HUES64 (cell line): Measurements from ENCODE around the gene RHOV.

Experiments used
- H3K27ac ChIP-seq: 2 replicates; pipeline ENCODE4 v1.7.0; 2013; ENCODE audit warnings: low read depth, low read length, inconsistent platforms
- H3K27me3 ChIP-seq: 2 replicates; pipeline ENCODE4 v1.6.1; 2013; ENCODE audit warnings: mild to moderate bottlenecking, low read length; ENCODE audit not compliant: insufficient read depth
- H3K36me3 ChIP-seq: 2 replicates; pipeline ENCODE4 v1.6.1; 2013; ENCODE audit warnings: mild to moderate bottlenecking, low read length; ENCODE audit not compliant: insufficient read depth
- H3K4me1 ChIP-seq: 2 replicates; pipeline ENCODE4 v1.6.1; 2013; ENCODE audit warnings: mild to moderate bottlenecking, low read length, moderate library complexity; ENCODE audit not compliant: insufficient read depth
- H3K4me3 ChIP-seq: 2 replicates; pipeline ENCODE4 v1.5.1; 2013; ENCODE audit warnings: mild to moderate bottlenecking, low read length, moderate library complexity
- H3K9ac ChIP-seq: 2 replicates; pipeline ENCODE4 v1.6.1; 2013; ENCODE audit warnings: mild to moderate bottlenecking, low read depth, low read length
- H3K9me3 ChIP-seq: 2 replicates; pipeline ENCODE4 v1.6.1; 2013; ENCODE audit warnings: low read depth, low read length; ENCODE audit not compliant: insufficient read depth
- WGBS: fragments of 150-250, 120-280 bp; methylation state at CpG from one replicate; pipeline ENCODE4 v1.1.7; 2013; ENCODE audit warnings: missing lambda C conversion rate; 5-methylcytosine and 5-hydroxymethylcytosine counted together

RHOV gene

DNA sequence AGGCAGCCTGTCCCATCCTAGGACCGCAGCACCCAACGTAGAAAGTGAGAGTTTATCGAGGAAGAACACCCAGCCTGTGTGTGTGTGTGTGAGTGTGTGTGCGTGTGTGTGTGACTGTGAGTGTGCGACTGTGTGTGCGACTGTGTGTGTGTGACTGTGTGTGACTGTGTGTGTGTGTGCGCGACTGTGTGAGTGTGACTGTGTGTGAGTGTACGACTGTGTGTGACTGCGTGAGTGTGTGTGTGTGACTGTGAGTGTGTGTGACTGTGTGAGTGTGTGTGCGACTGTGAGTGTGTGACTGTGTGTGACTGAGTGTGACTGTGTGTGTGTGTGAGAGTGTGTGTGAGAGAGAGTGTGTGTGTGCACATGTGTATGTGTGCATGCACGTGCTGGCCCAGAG is 40.0 kb upstream of the RHOV start:
- H3K27me3 ChIP-seq: peaks cover 15% of the 10 kb centered on the region; the same call in 1 of the 2 replicates
- peaks cover 21% of the 10 kb centered on the region for H3K4me1 ChIP-seq
- no peak overlapping the region for H3K27ac ChIP-seq
- no peak overlapping the region for H3K4me3 ChIP-seq
- 95% methylated on average over 12 of the region's 12 CpGs for WGBS
- H3K9ac ChIP-seq: no peak overlapping the region
- no peaks in the 10 kb centered on the region for H3K9me3 ChIP-seq
- H3K36me3 ChIP-seq: no peaks in the 10 kb centered on the region

DNA sequence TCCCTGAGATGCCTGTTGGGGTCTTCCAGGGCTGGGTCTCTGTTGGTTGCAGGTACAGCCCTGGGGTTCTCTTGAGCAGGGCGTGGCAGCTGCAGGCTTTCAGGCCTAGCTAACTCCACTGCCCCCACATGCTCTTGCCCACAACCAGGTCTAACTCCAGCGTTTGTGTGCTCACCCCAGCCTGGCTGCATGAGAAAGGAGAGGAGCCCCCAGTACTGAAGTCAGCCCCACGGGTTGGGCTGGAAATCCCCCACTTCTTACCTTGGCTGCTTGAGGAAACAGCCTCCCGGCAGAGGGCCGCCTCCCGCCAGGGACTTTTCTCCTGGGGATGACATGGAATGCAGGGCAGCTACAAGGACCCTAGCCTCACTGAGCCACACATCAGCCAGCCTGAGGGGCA is 38.4 kb upstream of the RHOV start:
- H3K4me1 ChIP-seq: peaks cover 21% of the 10 kb centered on the region

DNA sequence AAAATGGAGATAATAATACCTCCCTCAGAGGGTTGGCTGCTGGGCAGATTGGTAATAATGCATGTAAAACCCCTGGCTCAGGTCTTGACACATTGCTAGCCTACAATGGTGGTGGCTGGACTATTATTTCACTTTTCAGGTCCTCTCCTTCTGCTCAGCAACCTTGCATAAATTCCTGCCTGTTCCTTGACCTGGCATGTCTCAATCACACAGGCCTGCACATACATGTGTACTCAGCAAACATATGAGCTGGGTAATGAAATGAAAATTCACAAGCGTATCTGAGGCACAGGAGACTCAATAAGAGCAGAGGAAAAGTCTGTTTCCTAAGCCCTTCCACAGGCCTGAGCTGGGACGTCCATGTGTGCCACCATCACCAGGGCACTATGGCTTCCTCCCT is 37.7 kb upstream of the RHOV start:
- H3K4me3 ChIP-seq: no peak overlapping the region
- no peak overlapping the region for H3K9ac ChIP-seq
- WGBS: 85% methylated on average over 2 of the region's 2 CpGs
- H3K9me3 ChIP-seq: no peaks in the 10 kb centered on the region
- no peaks in the 10 kb centered on the region for H3K36me3 ChIP-seq
- no peaks in the 10 kb centered on the region for H3K27me3 ChIP-seq
- H3K4me1 ChIP-seq: peaks cover 21% of the 10 kb centered on the region
- no peak overlapping the region for H3K27ac ChIP-seq

More for the DNA sequence above, 38.4 kb upstream of the RHOV start:
- no peak overlapping the region for H3K9ac ChIP-seq
- H3K36me3 ChIP-seq: no peaks in the 10 kb centered on the region
- H3K27ac ChIP-seq: no peak overlapping the region
- H3K9me3 ChIP-seq: no peaks in the 10 kb centered on the region
- H3K4me3 ChIP-seq: no peak overlapping the region
- 81% methylated on average over 6 of the region's 6 CpGs for WGBS
- H3K27me3 ChIP-seq: peaks cover under 1% of the 10 kb centered on the region; the same call in 1 of the 2 replicates

DNA sequence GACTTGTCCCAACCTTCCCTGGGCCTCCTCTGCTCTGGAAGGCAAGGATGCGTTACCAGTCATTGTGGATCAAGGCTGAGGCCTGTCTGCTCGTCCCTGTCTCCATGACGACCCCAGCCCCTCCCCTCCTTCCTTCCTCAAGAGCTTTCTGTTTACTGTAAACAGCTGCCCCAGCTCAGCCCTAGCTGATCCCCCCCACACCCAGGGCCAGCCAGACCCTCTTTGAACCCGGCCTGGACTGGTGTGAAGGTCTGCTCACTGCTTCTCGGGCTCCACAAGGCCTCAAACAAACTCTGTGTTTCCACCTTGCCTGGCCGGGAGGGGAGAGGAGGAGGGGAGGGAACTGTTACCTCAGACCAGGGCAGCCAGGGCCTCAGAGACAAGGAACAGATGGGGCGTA is 37.1 kb upstream of the RHOV start:
- Histone ChIP-seq H3K9ac (no peak overlapping the region), H3K4me3 (no peak overlapping the region), H3K27ac (no peak overlapping the region), H3K9me3 (no peaks in the 10 kb centered on the region), H3K27me3 (no peaks in the 10 kb centered on the region), H3K4me1 (peaks cover 21% of the 10 kb centered on the region), H3K36me3 (no peaks in the 10 kb centered on the region)
- 40% methylated on average over 7 of the region's 7 CpGs for WGBS

DNA sequence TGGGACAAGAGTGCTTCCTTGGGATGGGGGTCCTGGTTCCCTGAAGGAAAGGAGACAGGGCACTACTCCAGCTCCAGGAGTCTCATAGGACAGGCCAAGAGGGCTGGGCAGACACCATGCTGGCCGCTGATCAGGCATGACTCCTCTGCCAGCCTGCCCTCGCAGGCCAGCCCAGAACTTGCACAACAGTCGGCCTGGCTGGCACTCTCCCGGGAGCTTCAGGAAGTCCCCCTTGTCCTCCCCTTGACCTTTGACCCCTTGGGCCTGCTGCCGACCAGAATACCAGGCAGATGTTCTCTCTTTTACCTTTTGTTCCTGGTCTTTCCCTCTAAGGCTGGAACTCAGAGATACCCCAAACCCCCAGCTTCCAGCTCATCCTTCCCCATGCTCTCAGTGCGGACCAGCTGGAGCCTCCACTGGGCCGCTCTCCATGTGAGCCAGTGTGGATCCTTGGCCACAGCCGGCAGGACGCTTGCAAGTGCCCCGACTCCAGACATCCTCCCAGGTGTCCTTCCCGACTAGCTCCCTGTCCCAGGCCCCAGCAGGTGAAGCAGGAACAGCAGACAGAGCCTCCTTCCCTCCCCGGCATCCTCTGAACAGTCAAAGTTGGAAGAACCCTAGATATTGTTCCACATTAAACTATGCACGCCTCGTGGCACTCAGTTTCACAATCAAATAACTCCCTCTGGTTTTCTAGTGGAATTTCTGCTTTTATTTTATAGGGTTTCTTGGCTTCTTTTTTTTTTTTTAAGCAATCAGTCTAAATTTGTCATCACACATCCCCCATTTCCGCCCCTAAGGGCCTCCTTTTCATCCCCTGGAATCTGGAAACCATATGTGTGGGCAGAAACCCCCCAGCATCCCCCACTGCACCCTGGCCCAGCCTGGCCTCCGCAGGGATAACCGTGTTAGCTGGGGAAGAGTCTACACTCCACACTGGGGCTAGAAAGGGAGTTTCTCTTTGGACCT is 35.9 kb upstream of the RHOV start:
- WGBS: 86% methylated on average over 17 of the region's 17 CpGs
- Histone ChIP-seq H3K9ac (no peak overlapping the region), H3K27ac (no peak overlapping the region)

DNA sequence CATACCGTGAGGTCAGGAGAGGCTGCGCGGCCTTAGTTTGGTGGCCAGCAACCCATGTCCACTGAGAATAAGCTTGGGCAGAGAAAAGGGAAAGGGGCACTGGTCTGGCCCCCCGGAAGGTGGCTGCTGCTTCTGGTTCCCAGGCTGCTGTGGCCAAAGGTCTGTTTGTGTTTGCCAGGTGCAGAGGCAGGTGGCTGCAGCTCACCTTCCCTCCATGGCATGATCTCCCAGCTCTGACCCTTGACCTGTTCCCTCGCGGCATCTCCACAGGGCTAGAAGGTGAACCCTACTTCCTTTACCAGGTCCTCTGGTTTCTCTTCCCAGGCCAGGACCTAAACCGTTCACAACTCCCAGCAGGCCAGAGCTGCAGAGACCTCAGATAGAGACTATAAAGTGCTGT is 34.1 kb upstream of the RHOV start:
- Histone ChIP-seq H3K27me3 (no peaks in the 10 kb centered on the region), H3K4me3 (no peak overlapping the region), H3K36me3 (peaks cover 19% of the 10 kb centered on the region), H3K27ac (no peak overlapping the region), H3K4me1 (peaks cover 20% of the 10 kb centered on the region), H3K9ac (no peak overlapping the region), H3K9me3 (no peaks in the 10 kb centered on the region)
- WGBS: 91% methylated on average over 7 of the region's 7 CpGs

More for the DNA sequence above, 35.9 kb upstream of the RHOV start:
- Histone ChIP-seq H3K9me3 (no peaks in the 10 kb centered on the region), H3K27me3 (no peaks in the 10 kb centered on the region), H3K36me3 (peaks cover 6% of the 10 kb centered on the region), H3K4me3 (no peak overlapping the region), H3K4me1 (peaks cover 23% of the 10 kb centered on the region)

DNA sequence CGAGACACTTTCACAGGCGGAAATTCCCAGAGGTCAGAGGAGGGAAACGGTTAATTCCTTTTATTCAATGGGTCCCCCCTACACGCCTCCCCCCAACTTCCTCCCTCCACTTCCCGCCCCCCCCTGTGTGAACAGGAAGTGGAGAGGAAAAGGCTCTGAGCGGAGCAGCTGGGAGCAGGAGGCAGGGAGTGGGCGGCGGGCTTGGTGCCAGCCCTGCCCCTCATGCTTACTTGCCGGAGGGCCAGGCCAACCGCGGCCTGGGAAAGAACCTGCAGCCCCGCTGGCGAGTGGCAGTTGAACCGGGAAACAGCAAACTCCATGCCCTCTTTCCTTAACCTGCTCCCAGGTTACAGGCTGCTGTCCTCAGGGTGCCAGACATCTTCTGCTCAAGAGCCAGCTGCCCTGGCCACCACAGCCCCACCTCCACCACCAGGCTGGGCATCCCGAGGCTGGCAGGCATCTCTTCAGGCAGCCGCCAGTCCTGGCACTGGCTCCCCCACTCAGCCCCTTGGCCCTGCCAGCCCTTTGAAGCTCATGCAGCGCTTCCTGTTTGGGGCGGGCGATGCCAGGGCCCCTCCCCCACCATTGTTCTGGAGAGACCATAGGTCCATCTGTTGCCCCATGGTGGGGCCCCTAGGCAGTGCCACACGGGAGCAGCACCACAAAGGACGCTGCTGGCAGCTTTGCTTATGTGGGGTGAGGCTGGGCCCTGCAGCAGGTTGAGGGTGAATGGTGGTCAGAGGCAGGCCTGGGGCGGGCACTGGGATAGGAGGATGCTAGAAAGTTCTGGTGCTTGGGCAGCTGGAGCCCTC is 33.2 kb upstream of the RHOV start:
- H3K9me3 ChIP-seq: no peaks in the 10 kb centered on the region
- H3K27ac ChIP-seq: no peak overlapping the region
- no peaks in the 10 kb centered on the region for H3K27me3 ChIP-seq
- H3K36me3 ChIP-seq: peaks cover 28% of the 10 kb centered on the region
- H3K9ac ChIP-seq: no peak overlapping the region
- H3K4me3 ChIP-seq: peak overlapping the region; percentile 57
- 67% methylated on average over 18 of the region's 22 CpGs for WGBS
- peaks cover 20% of the 10 kb centered on the region for H3K4me1 ChIP-seq

DNA sequence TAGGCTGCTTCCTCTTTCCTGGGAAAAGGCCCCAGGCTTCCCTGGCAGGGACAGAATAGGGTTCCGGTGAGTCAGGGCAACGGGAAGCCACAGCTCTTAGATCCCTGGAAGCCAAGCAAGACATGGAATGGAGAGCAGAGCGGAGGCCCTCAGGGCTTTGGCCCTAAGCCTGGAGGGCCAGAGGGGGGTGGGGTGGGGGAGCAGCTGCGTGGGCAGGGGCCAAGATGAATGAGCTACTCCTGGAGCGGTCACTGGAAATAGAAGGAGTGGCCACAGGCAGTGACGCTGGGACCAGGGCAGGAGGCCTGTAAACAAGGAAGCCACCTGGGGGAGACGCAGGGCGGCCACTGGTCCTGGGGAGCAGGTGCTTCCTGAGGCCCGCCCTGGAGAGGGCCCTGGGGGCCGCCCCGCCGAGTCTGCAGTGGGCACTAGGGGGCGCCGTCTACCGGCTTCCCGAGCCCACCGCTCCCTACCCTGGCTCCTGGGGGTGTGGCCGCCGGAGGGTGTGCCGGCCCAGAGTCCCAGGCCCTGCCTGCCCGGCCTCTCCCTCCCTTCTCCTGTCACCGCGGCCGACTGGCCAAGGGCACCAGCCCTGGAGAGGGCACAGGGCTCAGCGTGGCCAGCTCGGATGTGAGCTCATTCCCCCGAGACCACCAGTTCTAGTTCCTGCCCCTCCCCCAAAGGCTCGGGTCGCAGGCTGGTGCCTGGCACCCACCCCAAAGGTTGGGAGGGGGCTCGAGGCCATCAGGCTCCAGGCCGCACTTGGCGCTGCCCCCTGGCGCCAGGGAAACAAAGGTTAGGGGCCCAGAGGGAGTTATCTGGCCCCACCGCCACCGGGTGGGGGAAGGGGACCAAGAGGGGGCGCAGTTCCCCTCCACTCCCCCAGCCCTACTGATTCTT is 32.3 kb upstream of the RHOV start:
- Histone ChIP-seq H3K27me3 (no peaks in the 10 kb centered on the region), H3K4me3 (peak overlapping the region; percentile 57), H3K27ac (peak overlapping the region; percentile 25; the same call in 1 of the 2 replicates), H3K4me1 (peaks cover 17% of the 10 kb centered on the region), H3K9ac (no peak overlapping the region), H3K9me3 (no peaks in the 10 kb centered on the region), H3K36me3 (peaks cover 32% of the 10 kb centered on the region)
- WGBS: 8% methylated on average over 36 of the region's 36 CpGs

DNA sequence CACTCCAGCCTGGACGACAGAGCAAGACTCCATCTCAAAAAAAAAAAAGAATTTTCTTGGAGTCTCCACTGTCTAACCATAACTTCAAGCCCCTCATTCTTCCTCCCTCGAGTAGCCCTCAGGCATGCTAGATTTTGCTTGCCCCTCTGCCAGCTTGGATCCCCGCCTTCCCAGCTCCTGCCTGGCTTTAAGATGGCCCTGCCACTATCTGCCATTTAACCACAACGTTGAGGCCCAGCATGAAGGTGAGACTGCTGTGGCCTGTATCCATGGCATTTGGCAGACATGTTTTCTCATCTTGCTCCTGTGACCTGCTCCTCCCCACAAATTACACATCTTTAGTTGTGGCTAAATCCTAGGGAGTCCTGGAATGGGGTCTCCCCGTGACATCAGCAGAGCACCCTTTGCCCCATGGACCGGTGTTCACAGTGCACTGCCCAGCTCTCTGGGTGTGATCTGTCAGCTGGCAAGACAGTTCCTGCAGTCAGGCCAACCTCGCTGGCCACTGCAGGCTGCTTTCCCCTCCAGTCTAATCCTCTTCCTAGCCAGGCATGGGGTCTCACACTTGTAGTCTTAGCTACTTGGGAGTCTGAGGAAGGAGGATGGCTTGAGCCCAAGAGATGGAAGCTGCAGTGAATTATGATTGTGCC is 30.6 kb upstream of the RHOV start:
- WGBS: 95% methylated on average over 7 of the region's 7 CpGs
- H3K36me3 ChIP-seq: peaks cover 46% of the 10 kb centered on the region
- H3K4me3 ChIP-seq: no peak overlapping the region
- no peaks in the 10 kb centered on the region for H3K9me3 ChIP-seq
- no peaks in the 10 kb centered on the region for H3K27me3 ChIP-seq
- no peak overlapping the region for H3K27ac ChIP-seq
- no peak overlapping the region for H3K9ac ChIP-seq
- H3K4me1 ChIP-seq: peaks cover 7% of the 10 kb centered on the region; the same call in 1 of the 2 replicates
